ENCODE results near the gene PLCL1. TPM values are rescaled to one million over a fixed set of nuclear protein-coding genes. Genes with fewer than 3 reads are reported as not detected.

PLCL1 gene
- total and polyA plus RNA-seq, 10 of the 15 experiments (the other 5 are each of a cell fraction or from before 2014, with no cell fraction given), result 0.03 to 1.5 (median 0.22) TPM

DNA sequence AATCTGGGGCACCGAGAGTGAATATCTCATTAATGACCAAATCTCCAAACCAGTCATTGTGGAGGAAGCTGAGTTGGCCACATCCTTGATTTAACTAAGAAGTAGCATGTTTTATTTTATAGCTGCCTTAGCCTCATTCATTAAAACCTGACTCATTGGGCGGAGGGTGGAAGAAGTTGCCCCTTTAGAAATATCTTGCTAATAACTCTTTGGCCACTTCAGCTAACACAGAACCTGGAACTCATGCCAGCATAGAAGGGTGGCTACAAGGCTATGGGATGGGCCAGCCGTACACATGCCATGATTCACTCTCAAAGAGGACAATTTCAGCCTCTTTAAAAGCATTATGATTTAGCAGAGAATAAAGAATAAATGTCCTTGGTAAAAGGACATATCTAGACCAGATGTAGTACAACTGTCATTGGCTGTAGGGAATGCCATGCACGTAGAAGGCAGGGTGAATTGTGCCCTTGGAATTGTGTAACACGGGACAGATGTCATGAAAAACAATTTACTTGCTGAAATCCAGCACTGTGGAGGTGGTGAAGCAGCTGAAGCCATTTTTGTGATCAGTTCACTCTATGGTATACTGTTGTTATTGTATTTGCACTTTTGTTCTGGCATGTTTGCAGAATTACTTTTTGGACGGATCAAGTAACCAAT, 330.0 kb downstream of the PLCL1 start:
- no peaks in the 10 kb centered on the region for H4K20me1 ChIP-seq (ENCODE audit: control insufficient read depth, insufficient read depth)
- in situ Hi-C loops (cut with MboI) (no loop called here), intact Hi-C loops (cut with micrococcal nuclease; ENCODE audit: unreplicated experiment) (no loop called here)
- ChIA-PET SMC1A (ENCODE audit: uncharacterized antibody, unreplicated experiment) (interaction anchor here (1.0 to 2.2 kb wide), 4 partner anchors 11 to 244 kb away, joined by 3 to 5 read pairs (median 4); no protein-coding TSS in a partner anchor), POLR2A (no interaction called here), RAD21 (ENCODE audit: unreplicated experiment) (no interaction called here), CTCF (interaction anchor here (1.0 kb wide), 1 partner anchor 162 kb away, joined by 3 read pairs; no protein-coding TSS in a partner anchor)
- no peaks in the 10 kb centered on the region for H3K4me1 ChIP-seq (ENCODE audit: control insufficient read depth, insufficient read depth, low read length)
- no peak overlapping the region for H2AFZ ChIP-seq (ENCODE audit: control insufficient read depth, low read depth, low read length)
- DNase-seq (ENCODE audit: low read depth, low spot score) (no peak), FAIRE-seq (no peak), ATAC-seq (no peak)
- no TSS peak for BruUV-seq (replicated peaks)
- H3K36me3 ChIP-seq (ENCODE audit: control insufficient read depth in 2 of 2, insufficient read depth in 2 of 2, low read length in 1 of 2), result no peaks in the 10 kb centered on the region
- no peaks in the 10 kb centered on the region; a peak in 2 of 4 replicates for H3K27me3 ChIP-seq (replicated peaks in 1 of 2; ENCODE audit: control insufficient read depth in 2 of 2, insufficient read depth in 2 of 2, low read length in 1 of 2)
- 10% methylated on average over 6 of the region's 6 CpGs for WGBS (ENCODE audit: insufficient coverage, insufficient replicate concordance, low lambda C conversion rate, missing lambda C conversion rate)
- TF ChIP-seq CHD1 (IDR thresholded peaks at IDR 0.05; ENCODE audit: low read depth, low read length), result no peak
- no peak for TF ChIP-seq BACH1 (IDR thresholded peaks at IDR 0.05; ENCODE audit: borderline replicate concordance)
- no peak for TF ChIP-seq SUPT20H (IDR thresholded peaks at IDR 0.05; ENCODE audit: borderline replicate concordance, control insufficient read depth, low read depth, low read length)
- TF ChIP-seq KAT2A (conservative IDR thresholded peaks at IDR 0.05; ENCODE audit: control insufficient read depth, low read depth, low read length), result no peak
- no peak for TF ChIP-seq RAD51 (IDR thresholded peaks at IDR 0.05)
- TF ChIP-seq NFIC (IDR thresholded peaks at IDR 0.05; ENCODE audit: low read depth, low read length), result no peak
- TF ChIP-seq RFX5 (IDR thresholded peaks at IDR 0.05; ENCODE audit: low read depth, low read length), result no peak
- TF ChIP-seq PAX5 (IDR thresholded peaks at IDR 0.05; ENCODE audit: borderline replicate concordance, low read depth, low read length), result no peak
- TF ChIP-seq, protein P1, sequence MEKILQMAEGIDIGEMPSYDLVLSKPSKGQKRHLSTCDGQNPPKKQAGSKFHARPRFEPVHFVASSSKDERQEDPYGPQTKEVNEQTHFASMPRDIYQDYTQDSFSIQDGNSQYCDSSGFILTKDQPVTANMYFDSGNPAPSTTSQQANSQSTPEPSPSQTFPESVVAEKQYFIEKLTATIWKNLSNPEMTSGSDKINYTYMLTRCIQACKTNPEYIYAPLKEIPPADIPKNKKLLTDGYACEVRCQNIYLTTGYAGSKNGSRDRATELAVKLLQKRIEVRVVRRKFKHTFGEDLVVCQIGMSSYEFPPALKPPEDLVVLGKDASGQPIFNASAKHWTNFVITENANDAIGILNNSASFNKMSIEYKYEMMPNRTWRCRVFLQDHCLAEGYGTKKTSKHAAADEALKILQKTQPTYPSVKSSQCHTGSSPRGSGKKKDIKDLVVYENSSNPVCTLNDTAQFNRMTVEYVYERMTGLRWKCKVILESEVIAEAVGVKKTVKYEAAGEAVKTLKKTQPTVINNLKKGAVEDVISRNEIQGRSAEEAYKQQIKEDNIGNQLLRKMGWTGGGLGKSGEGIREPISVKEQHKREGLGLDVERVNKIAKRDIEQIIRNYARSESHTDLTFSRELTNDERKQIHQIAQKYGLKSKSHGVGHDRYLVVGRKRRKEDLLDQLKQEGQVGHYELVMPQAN (conservative IDR thresholded peaks at IDR 0.05), result no peak
- TF ChIP-seq TAF1 (IDR thresholded peaks at IDR 0.05; ENCODE audit: borderline replicate concordance, low read depth, low read length), result no peak
- no peak overlapping the region for H3K4me2 ChIP-seq (ENCODE audit: control insufficient read depth, insufficient read depth)
- H3K4me3 ChIP-seq, result no peak overlapping the region
- no peak overlapping the region for H3K27ac ChIP-seq (ENCODE audit: control insufficient read depth, insufficient read depth)
- H3K9ac ChIP-seq (ENCODE audit: control insufficient read depth, insufficient read depth, low read length), result no peak overlapping the region
- no peaks in the 10 kb centered on the region for H3K79me2 ChIP-seq (ENCODE audit: control insufficient read depth, insufficient read depth, low read length)
- no peaks in the 10 kb centered on the region; the same call in 2 of the 3 replicates for H3K9me3 ChIP-seq (replicated peaks; ENCODE audit: control insufficient read depth, insufficient read depth, low read length)
